ENCODE data around the gene P4HA2. TPM values are rescaled to one million over a fixed set of nuclear protein-coding genes. Genes with fewer than 3 reads are reported as not detected.

The P4HA2 gene
- total and polyA plus RNA-seq, 2 experiments from 2014 or later: 139 to 246 TPM

GRCh38 chr5:132267166-132267739, 39.6 kb upstream of the P4HA2 start:
- H3K36me3 ChIP-seq (replicated peaks; ENCODE audit: insufficient read depth, low read depth): no peaks in the 10 kb centered on the region
- H3K9me3 ChIP-seq (ENCODE audit: low read depth): no peaks in the 10 kb centered on the region
- H3K27ac ChIP-seq: no peak overlapping the region
- peaks cover 14% of the 10 kb centered on the region for H3K4me1 ChIP-seq (ENCODE audit: insufficient read depth)
- no peak overlapping the region for H3K4me2 ChIP-seq
- H3K79me2 ChIP-seq: no peaks in the 10 kb centered on the region
- no peak for DNase-seq (ENCODE audit: low spot score)
- no peaks in the 10 kb centered on the region for H3K9me2 ChIP-seq (replicated peaks; ENCODE audit: insufficient read depth)
- no peak overlapping the region for H2AFZ ChIP-seq
- no peaks in the 10 kb centered on the region for H4K20me1 ChIP-seq (ENCODE audit: insufficient read depth, poor library complexity, severe bottlenecking)
- no peak for TF ChIP-seq EZH2phosphoT487 (IDR thresholded peaks at IDR 0.05; ENCODE audit: low read depth, severe bottlenecking, unreplicated experiment)
- no peak for TF ChIP-seq EZH2 (IDR thresholded peaks at IDR 0.05; ENCODE audit: borderline replicate concordance)
- no peak for TF ChIP-seq CTCF (IDR thresholded peaks at IDR 0.05; ENCODE audit: poor library complexity)
- no peak overlapping the region for H3K4me3 ChIP-seq
- no peaks in the 10 kb centered on the region for H3K27me3 ChIP-seq

- Histone ChIP-seq H3K27me3 (no peaks in the 10 kb centered on the region), H3K4me2 (no peak overlapping the region), H3K9me3 (ENCODE audit: low read depth) (no peaks in the 10 kb centered on the region), H3K27ac (no peak overlapping the region), H3K4me1 (ENCODE audit: insufficient read depth) (peaks cover 14% of the 10 kb centered on the region), H3K79me2 (no peaks in the 10 kb centered on the region), H3K4me3 (no peak overlapping the region), H2AFZ (no peak overlapping the region), H4K20me1 (ENCODE audit: insufficient read depth, poor library complexity, severe bottlenecking) (no peaks in the 10 kb centered on the region), H3K9me2 (replicated peaks; ENCODE audit: insufficient read depth) (no peaks in the 10 kb centered on the region), H3K36me3 (replicated peaks; ENCODE audit: insufficient read depth, low read depth) (no peaks in the 10 kb centered on the region)
- 100% methylated on average over 1 of the region's 1 CpG for WGBS (ENCODE audit: low lambda C conversion rate, missing lambda C conversion rate)
- DNase-seq (ENCODE audit: low spot score): no peak
- no peak for TF ChIP-seq EZH2phosphoT487 (IDR thresholded peaks at IDR 0.05; ENCODE audit: low read depth, severe bottlenecking, unreplicated experiment)
- no peak for TF ChIP-seq EZH2 (IDR thresholded peaks at IDR 0.05; ENCODE audit: borderline replicate concordance)
- TF ChIP-seq CTCF (IDR thresholded peaks at IDR 0.05; ENCODE audit: poor library complexity): no peak
These were observed 39.1 kb upstream of the P4HA2 start for GRCh38 chr5:132266836-132267160.

- Histone ChIP-seq H3K79me2 (no peaks in the 10 kb centered on the region), H3K27ac (peak overlapping the region; percentile 82), H3K36me3 (replicated peaks; ENCODE audit: insufficient read depth, low read depth) (no peaks in the 10 kb centered on the region), H3K27me3 (no peaks in the 10 kb centered on the region), H3K4me1 (ENCODE audit: insufficient read depth) (peaks cover 14% of the 10 kb centered on the region), H4K20me1 (ENCODE audit: insufficient read depth, poor library complexity, severe bottlenecking) (no peaks in the 10 kb centered on the region), H3K9me2 (replicated peaks; ENCODE audit: insufficient read depth) (no peaks in the 10 kb centered on the region), H3K4me2 (no peak overlapping the region), H3K9me3 (ENCODE audit: low read depth) (no peaks in the 10 kb centered on the region), H2AFZ (no peak overlapping the region), H3K4me3 (no peak overlapping the region)
- DNase-seq (ENCODE audit: low spot score): no peak
- TF ChIP-seq CTCF (IDR thresholded peaks at IDR 0.05; ENCODE audit: poor library complexity): no peak
- no peak for TF ChIP-seq EZH2 (IDR thresholded peaks at IDR 0.05; ENCODE audit: borderline replicate concordance)
- TF ChIP-seq EZH2phosphoT487 (IDR thresholded peaks at IDR 0.05; ENCODE audit: low read depth, severe bottlenecking, unreplicated experiment): no peak
- WGBS (ENCODE audit: low lambda C conversion rate, missing lambda C conversion rate): 79% methylated on average over 7 of the region's 7 CpGs
These were observed 38.6 kb upstream of the P4HA2 start for GRCh38 chr5:132266031-132266835.
